Esophagus muscularis mucosa (tissue), 3 donors: ENCODE results near the gene DSN1.

Experiments used
- CTCF ChIP-seq, 3 experiments: fragments of 200-600 bp in 2 of 3; fragments of 450-650 bp in 1 of 3; sonication (generic) in 2 of 3; IDR thresholded peaks; one replicate each; pipeline ENCODE4 v1.5.1; 2017 to 2019; ENCODE audit warnings: antibody characterized with exemption in 3 of 3, mild to moderate bottlenecking in 2 of 3, moderate library complexity in 1 of 3
- POLR2A ChIP-seq: fragments of 450-650 bp; IDR thresholded peaks from one replicate; pipeline ENCODE4 v1.6.1; 2017; ENCODE audit warnings: antibody characterized with exemption, moderate library complexity, mild to moderate bottlenecking, low read depth

DNA sequence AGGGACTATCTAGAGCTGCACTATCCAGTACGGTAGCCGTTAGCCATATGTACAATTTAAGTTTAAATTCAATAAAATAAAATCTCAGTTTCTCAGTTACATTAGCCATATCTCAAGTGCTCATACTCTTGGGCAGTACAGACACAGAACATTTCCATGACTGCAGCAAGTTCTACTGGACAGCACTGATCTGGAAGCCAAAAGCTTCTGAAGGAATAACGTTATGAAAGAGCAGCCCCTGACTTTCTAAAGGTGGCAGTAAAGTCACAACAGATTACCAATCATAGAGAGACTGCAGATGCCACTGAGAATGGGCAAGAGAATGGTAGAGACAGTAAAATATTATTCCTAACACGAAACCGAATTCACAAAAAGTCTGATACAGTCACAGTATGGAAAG is 64.4 kb downstream of the DSN1 start:
- no peak for TF ChIP-seq CTCF (IDR thresholded peaks at IDR 0.05)
- no peak for TF ChIP-seq POLR2A
